GM18951 (cell line): ENCODE measurements around the gene ZNF45.
"Not testable (repeated sequence)": the region's sequence is repeated elsewhere in the genome, so short reads cannot be mapped to it uniquely, and the experiment has no call there.

ENCODE experiments used
- POLR2A ChIP-seq: IDR thresholded peaks from 4 replicates; pipeline ENCODE4 v1.6.1; 2011; ENCODE audit warnings: mild to moderate bottlenecking; ENCODE audit not compliant: insufficient read length, insufficient read depth; ENCODE audit errors: extremely low read depth
- in situ Hi-C: fragments of 300-500 bp; cut with MboI; formaldehyde crosslinking; loops from one replicate; pipeline ENCODE4 v1.12.0; 2022; ENCODE audit warnings: low sequenced_read_pairs, mixed read lengths, inconsistent platforms; ENCODE audit not compliant: unreplicated experiment

The ZNF45 gene

DNA sequence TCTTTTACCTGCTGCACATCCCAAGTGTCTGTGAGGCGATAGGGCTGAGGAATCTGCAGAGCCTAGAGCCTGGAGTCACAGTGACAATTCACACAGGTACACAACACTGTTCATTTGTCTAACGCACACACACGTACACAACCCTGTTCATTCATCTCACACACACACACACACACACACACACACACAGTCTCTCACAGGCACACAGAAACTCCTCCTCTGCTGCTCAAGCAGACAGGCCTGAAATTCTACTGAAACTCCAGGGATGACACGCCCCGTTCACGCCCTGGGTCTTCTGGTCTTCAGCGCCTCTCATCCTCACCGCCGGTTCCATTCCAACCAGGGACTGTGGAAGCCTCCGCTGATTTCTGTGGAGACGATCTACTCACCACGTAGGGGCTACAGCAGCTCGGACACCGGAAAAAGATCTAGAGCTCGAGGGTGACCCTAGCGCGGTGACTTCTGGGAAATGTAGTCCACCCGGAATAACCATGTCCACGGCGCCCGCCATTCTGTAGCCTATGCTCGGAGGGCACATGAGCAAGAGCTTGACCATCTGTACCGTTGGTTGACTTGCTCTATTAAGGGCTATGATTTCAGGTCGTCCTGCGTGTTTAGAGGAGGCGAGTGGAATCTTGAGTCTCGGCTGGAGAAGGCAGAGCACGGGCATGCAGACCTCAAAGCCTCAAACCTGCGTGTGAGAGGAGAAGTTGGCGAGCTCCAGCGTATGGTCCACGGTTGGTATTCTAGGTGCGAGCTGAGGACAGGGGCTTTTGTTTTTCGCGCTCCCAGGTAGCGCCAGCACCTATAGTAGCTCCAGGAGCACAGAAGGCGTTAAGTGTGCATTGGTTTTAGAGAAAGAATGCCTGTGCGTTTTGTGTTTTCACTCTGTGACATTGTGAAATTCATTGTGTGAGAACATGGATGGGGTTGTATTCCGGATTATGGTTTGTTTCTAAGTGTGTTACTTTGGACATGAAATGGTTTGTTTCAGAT is 33.4 kb downstream of the ZNF45 start:
- in situ Hi-C loops: no loop called here
- TF ChIP-seq POLR2A: no peak

DNA sequence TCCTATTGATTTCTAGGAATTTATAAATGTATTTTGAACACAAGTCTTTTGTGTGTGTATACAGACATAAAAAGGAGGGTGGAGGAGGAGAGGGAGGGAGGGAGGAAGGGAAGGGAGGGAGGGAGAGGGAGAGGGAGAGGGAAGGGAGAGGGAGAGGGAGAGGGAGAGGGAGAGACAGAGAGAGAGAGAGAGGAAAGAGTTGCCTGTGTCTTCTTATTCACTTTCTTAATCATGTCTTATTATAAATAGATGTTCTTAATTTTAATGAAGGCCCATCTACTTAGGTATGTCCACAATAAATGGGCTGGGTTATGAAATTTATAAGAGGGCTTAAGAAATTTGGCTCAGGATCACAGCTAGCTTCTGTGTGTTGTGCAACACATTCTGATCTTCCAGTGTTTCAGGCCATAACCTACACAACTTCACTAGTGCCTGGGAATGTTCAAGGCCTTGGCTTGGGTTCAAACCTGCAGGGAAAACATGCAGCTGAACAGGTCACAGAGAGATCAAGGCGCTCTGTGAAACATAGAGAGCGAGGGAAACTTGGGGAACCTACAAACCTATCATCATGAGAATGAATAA is 39.3 kb downstream of the ZNF45 start:
- TF ChIP-seq POLR2A: no peak
- in situ Hi-C loops: no loop called here

DNA sequence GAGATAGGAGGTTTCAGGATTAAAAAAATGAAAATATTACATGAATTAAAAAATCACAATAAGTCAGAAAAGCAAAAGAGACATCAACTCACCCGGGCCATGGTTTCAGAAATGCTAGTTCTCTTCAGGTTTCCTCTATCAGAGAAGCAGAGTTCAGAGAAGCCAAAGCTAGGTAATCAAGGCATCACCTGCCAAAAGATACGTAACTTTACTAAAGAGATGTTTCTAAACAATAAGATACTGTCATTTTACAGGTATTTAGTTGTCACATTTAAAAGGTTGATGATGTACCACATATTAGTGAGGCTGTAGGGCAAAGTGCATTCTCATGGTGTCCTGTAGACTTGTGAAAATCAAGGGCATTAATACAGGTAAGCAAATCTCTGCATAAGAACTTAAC is 51.2 kb downstream of the ZNF45 start, which contains the start of gene ZNF404:
TSS of gene ZNF404 (minus strand) at position 101 of the 400 bp plus-strand sequence.
- in situ Hi-C loops: no loop called here
- no peak for TF ChIP-seq POLR2A

GRCh38 chr19:43880483-43880882 is 54.6 kb downstream of the ZNF45 start:
- no peak for TF ChIP-seq POLR2A
- in situ Hi-C loops: no loop called here

DNA sequence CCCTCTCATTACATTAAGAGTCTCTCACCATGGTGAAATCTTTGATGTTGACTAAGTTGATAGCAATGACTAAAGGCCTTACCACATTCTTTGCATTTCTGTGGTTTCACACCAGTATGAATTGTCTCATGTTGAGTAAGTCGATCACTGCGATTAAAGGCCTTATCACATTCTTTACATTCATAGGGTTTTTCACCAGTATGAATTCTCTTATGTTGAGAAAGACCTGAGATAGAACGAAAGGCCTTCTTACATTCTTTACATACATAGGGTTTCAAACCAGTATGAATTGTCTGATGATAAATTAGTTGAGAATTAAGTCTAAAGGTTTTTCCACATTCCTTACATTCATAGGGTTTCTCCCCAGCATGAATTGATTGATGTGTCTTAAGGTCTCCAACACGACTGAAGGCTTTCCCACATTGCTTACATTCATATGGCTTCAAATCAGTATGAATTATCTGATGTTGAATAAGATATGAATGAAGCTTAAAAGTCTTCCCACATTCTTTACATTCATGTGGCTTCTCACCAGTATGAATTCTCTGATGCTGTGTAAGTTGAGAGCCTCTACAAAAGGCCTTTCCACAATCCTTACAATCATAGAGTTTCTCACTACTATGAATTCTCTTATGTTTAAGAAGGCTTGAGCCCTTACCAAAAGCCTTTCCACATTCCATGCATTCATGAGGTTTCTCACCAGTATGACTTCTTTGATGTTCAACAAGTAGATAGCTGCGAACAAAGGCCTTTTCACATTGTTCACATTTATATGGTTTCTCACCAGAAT is 62.3 kb downstream of the ZNF45 start:
- in situ Hi-C loops: no loop called here
- no peak for TF ChIP-seq POLR2A

DNA sequence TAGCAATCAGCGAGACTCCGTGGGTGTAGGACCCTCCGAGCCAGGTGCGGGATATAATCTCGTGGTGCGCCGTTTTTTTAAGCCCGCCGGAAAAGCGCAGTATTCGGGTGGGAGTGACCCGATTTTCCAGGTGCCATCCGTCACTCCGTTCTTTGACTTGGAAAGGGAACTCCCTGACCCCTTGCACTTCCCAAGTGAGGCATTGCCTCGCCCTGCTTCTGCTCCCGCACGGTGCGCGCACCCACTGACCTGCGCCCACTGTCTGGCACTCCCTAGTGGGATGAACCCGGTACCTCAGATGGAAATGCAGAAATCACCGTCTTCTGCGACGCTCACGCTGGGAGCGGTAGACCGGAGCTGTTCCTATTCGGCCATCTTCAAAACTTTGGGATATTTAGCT is 68.2 kb downstream of the ZNF45 start:
- in situ Hi-C loops: not testable (repeated sequence)
